UCSD-AML1 (cell line): ENCODE measurements around the gene HTATIP2.
"Not testable (repeated sequence)": the region's sequence is repeated elsewhere in the genome, so short reads cannot be mapped to it uniquely, and the experiment has no call there.

Experiments
- DNase-seq: peaks from one replicate; lab custom pipeline; 2025; ENCODE audit not compliant: unreplicated experiment; lab: John Stamatoyannopoulos, UW

The HTATIP2 gene

DNA sequence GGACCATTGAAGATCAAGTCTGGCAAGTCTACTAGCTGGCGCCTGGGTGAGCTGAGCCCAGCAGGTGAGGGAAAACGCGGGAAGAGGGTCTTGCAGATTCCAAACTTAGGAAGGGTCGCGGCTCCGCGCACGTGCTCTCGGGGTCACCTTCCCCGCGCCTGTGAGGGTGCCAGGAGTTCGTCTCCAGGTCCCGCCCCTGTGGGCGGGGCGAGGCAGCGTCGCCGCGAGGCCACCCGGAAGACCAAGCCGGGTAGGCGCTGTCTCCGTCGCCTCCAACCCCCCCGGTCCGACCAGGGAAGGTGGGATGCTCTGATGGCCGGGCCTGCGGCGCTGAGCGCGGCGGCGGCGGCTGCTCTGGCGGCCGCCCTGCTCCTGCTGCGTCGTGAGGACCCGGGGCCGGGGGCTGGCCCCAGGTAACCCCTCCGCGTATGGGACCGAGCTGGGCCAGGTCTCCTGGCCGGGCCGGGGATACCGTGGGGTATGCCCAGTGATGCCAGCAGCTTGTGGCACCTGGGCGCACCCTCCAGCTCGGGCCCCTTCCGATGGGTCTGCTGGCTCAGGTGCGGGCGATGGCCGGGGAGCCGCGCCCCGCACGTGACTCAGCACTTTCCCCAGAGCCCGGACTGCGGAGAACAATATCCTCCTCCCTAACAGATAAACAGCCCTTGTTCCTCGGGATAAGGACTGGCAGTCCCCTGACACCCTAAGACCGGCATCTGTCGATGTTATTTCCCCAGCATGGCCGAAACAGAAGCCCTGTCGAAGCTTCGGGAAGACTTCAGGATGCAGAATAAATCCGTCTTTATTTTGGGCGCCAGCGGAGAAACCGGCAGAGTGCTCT is at the start of gene HTATIP2:
TSS of gene HTATIP2 (plus strand) at position 215 of the 841 bp plus-strand sequence. CDS start at position 739, 524 bp downstream.
- DNase-seq, result no peak

DNA sequence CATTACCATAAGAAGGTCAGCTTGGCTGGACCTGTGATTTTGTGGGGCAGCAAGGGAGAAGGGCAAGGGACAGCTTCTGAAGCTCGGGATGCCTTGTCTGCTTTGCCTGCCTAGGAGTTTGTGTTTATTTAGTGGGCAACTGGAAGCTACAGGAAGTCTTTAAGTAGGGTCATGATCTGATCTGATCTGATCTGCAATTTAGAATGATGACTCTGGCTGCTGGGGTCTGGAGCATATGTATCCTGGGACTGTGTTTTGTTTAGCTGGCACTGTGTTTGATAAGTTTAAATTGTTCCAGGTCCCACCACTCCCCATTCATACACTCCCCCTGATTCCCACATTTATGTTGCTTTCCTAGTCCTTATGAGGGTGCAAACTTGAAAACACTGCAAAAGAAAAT is 47.7 kb upstream of the HTATIP2 start:
- no peak for DNase-seq

DNA sequence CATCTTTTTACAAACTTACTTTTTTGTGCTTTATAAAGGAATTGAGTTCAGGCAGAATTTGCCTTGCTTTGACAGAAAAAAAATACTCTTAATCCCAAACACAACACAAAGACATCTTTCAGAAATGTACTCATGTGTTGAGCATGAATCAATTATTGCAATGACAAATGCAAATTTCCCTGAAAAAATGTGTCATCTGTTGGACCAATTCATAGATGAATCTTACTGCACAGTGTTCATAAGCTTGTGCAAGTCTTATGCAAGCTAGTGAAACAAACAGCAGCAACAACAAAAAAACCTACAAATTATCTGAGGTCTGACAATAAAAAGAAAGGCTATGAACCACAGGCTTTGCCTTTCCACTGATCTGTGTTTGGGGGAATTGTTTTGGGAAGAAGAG is 42.3 kb upstream of the HTATIP2 start:
- no peak for DNase-seq

DNA sequence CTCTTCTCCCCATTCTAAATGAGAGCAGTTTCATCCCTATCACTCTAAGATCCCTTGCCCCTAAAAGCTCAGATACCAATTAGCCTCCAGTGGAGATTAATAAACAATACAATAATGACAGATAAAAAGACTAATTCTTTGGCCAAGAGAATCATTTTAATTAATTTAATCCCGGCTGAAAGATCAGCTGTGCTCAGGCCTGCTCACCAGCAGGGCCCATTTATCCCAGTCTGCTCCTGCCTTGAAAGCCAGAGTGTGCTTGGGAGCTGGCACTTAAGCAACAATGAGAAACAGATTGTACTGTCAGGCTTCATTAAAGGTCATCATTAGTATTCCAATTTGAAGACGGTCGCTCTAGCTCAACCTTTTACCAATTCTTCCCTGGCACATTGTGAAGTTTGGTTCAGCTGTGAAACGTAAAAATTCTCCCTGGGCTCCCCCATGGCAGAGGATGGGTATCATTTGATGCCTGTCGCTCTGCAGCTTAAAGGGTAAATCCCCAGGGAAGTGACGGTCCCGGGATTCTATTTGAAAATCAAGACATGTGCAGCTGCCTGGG is 36.1 kb upstream of the HTATIP2 start:
- DNase-seq, result no peak

DNA sequence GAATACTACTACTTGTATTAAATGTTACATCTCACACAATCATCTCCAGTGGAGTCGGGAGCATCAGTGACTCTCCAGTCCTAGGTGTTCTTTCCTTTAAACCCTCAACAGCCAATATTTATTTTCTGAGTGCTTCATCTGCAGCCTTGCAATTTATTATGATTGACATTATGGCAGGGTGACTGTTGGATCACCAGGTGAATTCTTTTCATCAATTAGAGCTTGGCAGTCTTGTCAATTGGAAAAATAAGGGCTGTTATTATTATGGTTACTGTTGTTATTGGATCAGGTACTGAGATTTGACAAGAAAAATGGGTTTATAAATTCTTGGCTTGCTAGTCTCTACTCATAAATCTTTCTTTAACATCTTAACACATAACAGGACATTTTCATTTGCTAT is 27.5 kb upstream of the HTATIP2 start:
- DNase-seq, result no peak

DNA sequence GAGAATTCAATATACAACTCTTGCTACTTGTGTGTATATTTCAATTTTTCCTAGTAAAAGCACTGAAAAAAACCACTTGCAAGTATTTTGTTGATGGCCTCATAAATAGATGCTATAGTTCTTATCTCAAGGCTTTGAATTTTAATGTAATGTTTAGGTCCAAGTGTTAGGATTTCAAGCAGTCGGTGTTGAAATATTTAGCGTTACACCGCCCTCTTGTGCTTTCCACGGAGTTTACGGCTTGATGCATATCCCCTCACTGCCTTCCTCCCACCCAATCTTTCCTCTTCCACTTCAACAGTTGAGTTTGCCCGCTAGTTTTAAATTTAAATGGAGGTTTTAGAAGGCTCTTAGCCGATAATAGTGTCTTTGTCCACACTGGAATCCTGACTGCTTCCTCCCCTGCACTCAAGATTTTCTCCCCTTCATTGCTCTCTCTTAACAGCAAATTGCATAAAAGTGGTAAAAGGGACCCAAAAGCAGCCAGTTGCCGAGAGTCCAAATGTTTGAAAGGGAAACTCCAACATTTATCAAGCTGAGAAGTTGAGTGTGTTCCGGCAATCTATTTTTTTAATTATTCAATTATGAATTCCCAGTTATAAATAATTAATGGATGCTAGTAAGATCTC is 25.9 kb upstream of the HTATIP2 start:
- DNase-seq, result no peak

DNA sequence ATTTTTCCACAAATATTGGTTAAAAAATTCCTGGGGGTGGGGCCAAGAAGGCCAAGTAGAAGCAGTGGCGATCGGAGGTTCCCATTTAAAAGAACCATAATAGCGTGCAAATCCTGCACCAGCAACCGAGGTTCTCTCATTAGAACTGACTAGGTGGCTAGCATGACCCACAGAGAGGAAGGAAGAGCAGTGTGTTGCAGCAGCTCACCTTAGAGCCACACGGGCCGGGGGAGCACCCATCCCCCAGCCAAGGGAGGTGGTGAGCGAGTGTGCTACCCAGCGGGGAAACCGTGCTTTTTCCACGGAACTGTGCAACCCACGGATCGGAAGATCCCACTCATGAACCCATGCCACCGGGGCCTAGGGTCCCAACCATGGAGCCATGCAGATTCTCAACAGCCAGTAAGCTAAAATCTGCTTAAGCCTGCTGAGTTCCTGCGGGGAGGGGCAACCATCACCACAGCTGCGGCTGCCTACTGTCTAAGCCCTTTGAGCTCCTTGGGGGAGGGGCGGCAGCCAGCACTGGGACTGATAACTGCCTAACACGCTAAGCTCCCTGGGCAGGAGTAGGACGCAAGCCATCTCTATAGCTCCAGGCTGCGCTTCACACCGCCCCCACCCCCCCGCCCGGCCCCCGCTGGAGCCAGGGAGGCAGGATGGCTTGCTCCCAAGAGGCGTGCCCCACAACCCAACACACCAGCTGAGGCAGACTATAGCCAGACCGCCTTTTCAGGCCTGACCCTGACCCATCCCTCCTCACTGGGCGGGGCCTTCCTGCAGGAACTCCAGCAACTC is 21.0 kb upstream of the HTATIP2 start:
- DNase-seq, result no peak

DNA sequence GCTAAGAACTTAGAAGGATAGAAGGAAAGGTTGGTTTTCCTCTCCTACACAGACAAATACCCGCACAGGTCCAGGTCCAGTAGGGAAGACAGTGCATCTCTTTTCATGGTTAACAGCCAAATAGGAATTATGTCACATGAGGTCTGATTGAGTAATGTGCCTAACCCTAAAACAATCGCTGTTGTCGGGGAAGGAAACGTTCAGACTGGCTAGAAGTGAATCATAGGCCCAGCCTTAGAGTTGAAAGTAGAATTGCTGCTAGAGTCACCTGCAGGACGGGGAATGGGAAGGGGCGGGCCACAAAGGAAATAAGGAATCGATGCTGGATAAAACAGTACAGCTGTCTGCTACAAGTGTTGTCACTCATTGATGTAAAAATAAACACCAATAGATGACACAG is 12.4 kb upstream of the HTATIP2 start:
- no peak for DNase-seq

DNA sequence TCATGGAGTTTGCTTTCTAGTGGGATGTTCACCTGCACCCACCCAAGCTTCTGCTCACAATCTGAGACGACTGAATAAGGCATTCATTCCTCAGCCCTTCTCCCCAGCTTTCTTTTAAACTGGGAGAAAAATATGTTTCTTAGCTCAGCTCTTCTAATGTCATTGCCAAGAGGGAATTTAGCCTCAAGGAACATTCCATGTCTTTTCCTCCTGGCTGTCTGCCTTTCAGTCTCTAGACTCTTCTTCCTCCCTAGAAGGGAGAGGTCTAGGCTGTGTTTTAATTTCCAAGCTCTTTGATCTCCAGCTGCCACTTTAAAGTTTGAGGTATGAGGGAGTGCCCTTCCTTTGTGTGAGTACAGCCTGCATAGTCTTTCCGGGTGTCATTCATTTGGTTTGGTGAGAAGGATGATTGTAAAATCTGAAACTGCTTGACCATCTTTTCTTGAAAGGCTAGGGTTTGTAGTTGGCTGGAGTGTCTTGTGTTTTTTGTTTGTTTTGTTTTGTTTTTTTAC is 11.7 kb upstream of the HTATIP2 start:
- DNase-seq, result no peak

DNA sequence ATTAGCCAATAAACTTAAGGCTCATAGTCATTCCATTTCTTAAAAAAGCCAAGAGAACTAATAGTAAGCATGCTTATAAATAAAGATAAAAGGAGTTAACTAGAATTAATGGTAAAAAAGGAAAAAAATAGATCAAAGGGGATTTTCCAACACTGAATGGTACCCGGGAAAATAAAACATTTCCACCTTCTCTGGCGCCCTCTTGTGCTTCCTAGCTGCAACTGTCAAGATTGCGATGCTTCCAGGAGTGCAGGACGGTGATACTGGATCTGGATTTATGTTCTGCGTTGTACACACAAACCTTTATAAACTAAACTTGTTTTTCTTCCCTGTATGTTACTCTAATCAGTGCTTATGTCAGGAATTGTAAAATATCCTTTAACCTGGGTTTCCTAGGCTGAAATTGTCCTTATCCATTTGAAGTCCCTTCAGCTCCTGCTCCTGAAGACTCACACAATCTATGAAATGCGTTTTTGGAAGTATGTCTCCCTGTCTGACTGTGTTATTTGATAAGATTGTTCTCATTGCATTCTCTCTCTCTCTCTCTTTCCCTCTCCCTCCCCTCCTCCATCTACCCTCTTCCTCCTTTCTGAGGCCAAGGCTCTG is 9.6 kb upstream of the HTATIP2 start:
- no peak for DNase-seq

DNA sequence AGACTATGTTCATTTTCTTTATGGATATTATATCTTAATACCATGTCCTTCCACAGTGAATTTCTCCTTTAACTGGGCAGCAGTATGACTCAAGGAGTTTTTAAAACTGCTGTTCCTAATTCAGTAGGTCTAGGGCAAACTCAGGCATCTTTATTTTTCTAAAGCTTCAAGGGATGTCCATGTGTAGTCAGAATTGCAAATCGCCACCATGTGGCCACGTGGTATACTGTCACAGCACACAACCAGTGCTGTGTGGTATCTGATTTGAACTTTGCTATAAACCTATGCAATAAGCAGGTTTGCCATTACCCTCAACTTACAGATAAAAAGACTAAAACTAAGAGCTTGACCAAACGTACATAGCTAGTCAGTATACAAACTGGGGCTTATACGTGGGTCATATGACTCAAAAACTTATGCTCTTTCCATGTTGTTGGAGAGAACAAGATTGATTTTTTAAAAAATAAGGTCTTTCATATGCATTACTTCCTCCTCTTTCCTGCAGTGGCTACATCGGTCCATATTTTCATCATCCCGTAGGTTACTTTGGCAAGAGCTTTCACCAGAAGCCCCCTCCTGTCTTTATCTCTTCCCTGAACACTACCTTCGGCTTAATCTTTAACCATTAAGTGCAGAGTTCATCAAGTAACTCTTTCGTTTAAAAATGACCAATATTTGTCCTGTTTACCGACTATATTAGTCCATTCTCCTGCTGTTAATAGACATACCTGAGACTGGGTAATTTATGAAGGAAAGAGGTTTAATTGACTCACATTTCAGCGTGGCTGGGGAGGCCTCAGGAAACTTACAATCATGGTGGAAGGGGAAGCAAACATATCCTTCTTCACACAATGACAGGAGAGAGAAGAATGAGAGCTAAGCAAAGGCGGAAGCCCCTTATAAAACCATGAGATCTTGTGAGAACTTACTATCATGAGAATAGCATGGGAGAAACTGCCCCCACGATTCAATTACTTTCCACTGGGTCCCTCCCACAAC is 8.0 kb upstream of the HTATIP2 start:
- no peak for DNase-seq

DNA sequence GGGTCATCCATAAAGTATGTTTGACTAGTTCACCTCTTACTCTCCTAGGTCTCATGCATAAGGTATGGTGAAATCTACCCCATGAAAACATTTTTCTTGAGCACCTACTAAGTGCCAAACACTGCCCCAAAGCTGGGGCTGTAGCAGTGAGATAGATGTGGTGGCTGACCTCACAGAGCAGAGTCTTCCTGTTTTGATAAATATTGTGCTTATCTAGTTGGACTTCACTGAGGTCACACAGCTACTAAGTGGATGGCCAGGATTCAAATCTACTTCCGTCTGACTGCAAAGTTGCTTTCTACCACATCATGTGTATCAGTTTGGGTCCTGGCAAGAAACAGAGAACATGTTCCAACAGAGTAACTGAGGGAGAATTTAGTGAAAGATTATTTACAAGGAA is 6.4 kb upstream of the HTATIP2 start:
- DNase-seq, result no peak

DNA sequence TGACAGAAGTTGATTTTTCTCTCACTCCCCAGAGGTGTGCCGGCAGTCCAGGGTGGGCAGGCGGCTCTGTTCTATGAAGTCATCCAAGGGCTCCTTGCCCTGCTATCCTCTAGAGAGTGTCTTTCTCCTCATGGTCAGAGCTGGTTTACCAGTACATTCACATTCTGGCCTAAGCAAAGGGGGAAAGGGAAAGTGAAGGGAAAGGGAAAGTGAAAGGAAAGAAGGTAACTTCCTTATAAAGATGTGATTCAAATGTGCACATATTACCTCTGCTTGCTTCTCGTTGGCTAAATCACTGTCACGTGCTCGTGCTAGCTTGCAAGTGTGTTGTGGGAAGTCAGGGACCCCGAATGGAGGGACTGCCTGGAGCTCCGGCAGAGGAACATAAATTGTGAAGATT is 2.9 kb upstream of the HTATIP2 start:
- no peak for DNase-seq

DNA sequence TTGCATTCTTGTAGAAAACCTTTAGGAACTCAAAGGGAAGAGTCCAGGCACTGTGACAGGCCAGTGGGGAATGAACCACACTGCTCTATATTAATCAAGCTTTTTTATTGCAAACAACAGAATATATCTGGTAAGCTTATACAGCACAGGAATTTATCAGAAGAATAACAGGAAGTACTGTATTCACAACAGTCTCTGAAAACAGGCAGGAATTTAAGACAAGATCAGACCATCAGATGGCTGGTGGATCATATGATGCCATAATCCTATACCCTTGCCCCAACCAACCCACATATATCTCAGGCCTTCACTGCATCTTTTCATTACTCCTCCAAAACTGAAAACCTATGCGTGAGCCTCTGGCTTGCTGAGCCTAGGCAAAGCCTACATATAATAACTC is 1.0 kb upstream of the HTATIP2 start:
- no peak for DNase-seq

DNA sequence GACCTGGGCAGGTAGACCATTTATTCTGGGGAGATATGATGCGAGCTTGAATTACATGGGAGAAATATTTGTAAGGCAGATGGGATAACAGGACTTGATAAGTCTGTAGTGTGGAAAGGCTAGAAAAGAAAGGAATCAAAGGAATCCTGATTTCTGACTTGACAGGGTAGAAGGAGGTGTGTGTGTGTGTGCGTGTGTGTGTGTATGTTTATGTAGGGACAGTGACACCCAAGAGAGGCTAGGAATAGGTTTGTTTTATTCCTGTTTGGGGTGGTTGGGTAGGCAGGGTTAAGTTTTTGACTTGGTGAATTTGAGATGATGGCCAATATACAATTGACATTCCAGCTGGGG is 390 bp upstream of the HTATIP2 start:
- DNase-seq, result no peak

DNA sequence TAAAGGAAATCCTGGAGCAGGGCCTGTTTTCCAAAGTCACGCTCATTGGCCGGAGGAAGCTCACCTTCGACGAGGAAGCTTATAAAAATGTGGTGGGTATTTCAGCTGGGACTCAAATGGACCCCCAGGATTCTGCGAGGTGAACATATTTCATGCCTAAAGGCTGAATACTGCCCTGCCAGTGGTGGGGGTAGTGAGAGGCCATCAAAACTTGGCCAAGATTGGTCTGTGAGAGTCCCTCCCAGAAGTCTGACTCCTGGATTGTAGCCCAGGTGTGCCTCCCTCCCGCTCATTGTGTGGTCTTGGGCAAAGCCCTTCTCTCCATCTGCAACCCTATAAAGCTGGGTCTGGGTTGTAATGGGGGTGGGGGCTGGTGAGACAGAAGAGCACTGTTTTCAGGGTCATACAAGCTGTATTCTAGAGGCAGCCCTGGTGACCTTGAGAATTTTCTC is 853 bp downstream of the HTATIP2 start:
- DNase-seq, result no peak

DNA sequence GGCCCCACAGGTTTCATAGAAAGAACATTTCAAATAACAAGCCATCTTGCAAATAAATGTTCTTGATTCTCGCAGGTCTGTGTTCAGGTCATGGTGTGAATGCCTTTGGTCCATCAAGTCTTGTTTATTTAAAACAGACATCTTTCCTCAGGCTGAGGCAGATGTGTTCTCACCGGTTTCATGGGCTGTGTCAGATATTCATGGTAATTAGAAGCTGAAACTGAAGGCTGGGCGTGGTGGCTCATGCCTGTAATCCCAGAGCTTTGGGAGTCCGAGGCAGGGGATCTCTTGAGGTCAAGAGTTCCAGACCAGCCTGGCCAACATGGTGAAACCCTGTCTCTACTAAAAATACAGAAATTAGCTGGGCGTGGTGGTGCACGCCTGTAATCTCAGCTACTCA is 2.0 kb downstream of the HTATIP2 start:
- DNase-seq, result not testable (repeated sequence)

DNA sequence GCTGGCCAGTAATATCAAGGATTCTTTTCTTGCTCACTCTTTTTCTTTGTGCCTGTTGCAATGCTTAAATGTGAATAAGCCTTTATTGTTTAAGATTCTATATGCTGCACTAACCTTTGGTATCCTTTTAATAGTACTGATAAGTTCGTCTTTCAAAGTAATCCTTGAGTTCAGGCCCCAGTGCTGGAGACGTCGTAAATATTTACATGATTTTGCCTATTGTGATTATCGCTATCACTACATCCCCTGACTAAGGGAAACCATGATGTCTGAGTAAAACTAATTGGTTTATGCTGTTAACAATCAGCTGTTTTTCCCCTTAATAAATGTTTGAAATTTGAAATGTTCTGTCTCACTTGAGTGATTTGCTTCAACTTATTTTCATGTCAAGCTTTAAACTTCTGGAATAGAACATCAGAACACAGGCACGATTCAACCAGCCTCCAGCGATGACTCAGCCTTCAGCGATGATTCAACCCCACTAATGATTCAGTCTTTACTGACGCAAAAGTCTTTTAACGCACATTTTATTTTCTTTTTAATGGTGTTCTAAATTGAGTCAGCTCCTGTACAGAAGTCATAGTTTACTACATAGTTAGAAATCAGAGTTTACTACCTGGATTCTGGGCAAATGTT is 3.9 kb downstream of the HTATIP2 start:
- DNase-seq, result no peak

DNA sequence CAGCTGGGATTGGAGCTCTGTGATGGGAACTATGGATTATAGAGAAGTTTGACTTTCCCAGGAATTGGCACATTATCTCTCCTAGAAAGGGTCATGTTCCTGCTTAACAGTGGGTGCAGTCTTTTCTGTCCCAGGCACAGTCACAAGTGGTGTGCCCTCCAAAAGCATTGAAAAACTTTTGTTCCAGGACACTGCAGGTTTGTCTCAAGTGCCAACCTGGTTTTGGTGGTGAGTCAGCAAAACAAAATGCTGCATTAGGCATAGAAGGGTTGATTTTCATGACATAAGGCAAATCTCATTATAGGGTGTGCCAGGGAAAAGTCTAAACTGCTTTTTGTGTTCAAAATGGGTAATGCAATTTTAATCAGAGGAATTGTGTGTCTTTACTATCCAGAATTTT is 4.9 kb downstream of the HTATIP2 start:
- no peak for DNase-seq
